Activated CD8-positive, alpha-beta T cell treated with anti-CD3 and anti-CD28 coated beads, Interleukin-2, amount 10 ng/mL, durations not matched to agents 7 days and 5 days (primary cell): ENCODE measurements around the gene CDC20B. TPM values are rescaled to one million over a fixed set of nuclear protein-coding genes. Genes with fewer than 3 reads are reported as not detected.

Source experiments
- ATAC-seq: fragments of 150-1000 bp; cut with Tn5 transposase; one replicate; pipeline ENCODE4 v1.10.0; 2021; ENCODE audit warnings: moderate library complexity
- CTCF ChIA-PET: fragments of 350-600 bp; sonication (Branson Sonifier 250); formaldehyde crosslinking; loops from one replicate; lab custom pipeline; 2021; ENCODE audit warnings: antibody characterized with exemption; lab: Charles Lee
- POLR2A ChIA-PET: fragments of 350-600 bp; sonication (Branson Sonifier 250); formaldehyde crosslinking; loops from one replicate; lab custom pipeline; 2021; ENCODE audit warnings: antibody characterized with exemption; lab: Charles Lee
- DNase-seq: peaks from one replicate; pipeline ENCODE4 v3.0.0-alpha.2; 2020
- H3K27ac Mint-ChIP-seq: one replicate; pipeline ENCODE4 v1.8.0; 2021; ENCODE audit warnings: mild to moderate bottlenecking, mixed read lengths
- H3K27me3 Mint-ChIP-seq: one replicate; pipeline ENCODE4 v1.8.0; 2021; ENCODE audit warnings: low read depth, mixed read lengths
- H3K36me3 Mint-ChIP-seq: one replicate; pipeline ENCODE4 v1.8.0; 2021; ENCODE audit warnings: low read depth, mixed read lengths
- H3K4me1 Mint-ChIP-seq: one replicate; pipeline ENCODE4 v1.8.0; 2021; ENCODE audit warnings: low read depth, mixed read lengths
- H3K4me3 Mint-ChIP-seq: one replicate; pipeline ENCODE4 v1.8.0; 2021; ENCODE audit warnings: mild to moderate bottlenecking, mixed read lengths
- H3K9me3 Mint-ChIP-seq: one replicate; pipeline ENCODE4 v1.8.0; 2022; ENCODE audit warnings: mixed read lengths; ENCODE audit not compliant: insufficient read depth
- total RNA-seq, 2 experiments: library from RNA; stranded (reverse); gene quantifications; one replicate each; pipeline ENCODE4 v1.2.3, GENCODE V29; 2021

CDC20B gene
- under 1 TPM; 0.13 to 0.16 TPM for total RNA-seq

- POLR2A ChIA-PET = no interaction called here
Measured at GRCh38 chr5:55172937-55173686, at the start of gene CDC20B. Gene CDC20B, minus strand, starts transcription at chr5:55173177. Its CDS starts 177 bp downstream, at chr5:55173000.

GRCh38 chr5:55222092-55222984 lies 49.4 kb upstream of the CDC20B start:
- peaks cover 30% of the 10 kb centered on the region for H3K4me1 Mint-ChIP-seq
- no peaks in the 10 kb centered on the region for H3K9me3 Mint-ChIP-seq
- CTCF ChIA-PET = interaction anchor here (1.4 kb wide), 2 partner anchors 9 to 10 kb away, joined by 3 to 5 read pairs; no protein-coding TSS in a partner anchor
- POLR2A ChIA-PET = no interaction called here
- H3K36me3 Mint-ChIP-seq = peaks cover 2% of the 10 kb centered on the region
- H3K27ac Mint-ChIP-seq = no peak overlapping the region
- DNase-seq (peak; percentile 20), ATAC-seq (no peak)
- H3K4me3 Mint-ChIP-seq = peak overlapping the region; percentile 23
- peaks cover 75% of the 10 kb centered on the region for H3K27me3 Mint-ChIP-seq

More at GRCh38 chr5:55172937-55173686, at the start of gene CDC20B:
- CTCF ChIA-PET = interaction anchor here (0.6 to 4.9 kb wide), 15 partner anchors 13 to 519 kb away, joined by 3 to 35 read pairs (median 4); partner anchors contain the start of genes DHX29, GPX8 and MTREX
- H3K4me3 Mint-ChIP-seq = peak within 1 kb of the TSS; percentile 83
- DNase-seq (peak; percentile 76), ATAC-seq (peak; percentile 89)
- no peaks in the 10 kb centered on the region for H3K36me3 Mint-ChIP-seq
- peaks cover 40% of the 10 kb centered on the region for H3K4me1 Mint-ChIP-seq
- H3K27ac Mint-ChIP-seq = peak within 1 kb of the TSS; percentile 58
- H3K27me3 Mint-ChIP-seq = peaks cover 54% of the 10 kb centered on the region
- no peaks in the 10 kb centered on the region for H3K9me3 Mint-ChIP-seq

GRCh38 chr5:55220433-55221185 lies 47.6 kb upstream of the CDC20B start:
- H3K4me1 Mint-ChIP-seq = peaks cover 24% of the 10 kb centered on the region
- no peaks in the 10 kb centered on the region for H3K9me3 Mint-ChIP-seq
- CTCF ChIA-PET = interaction anchor here (0.7 kb wide), 2 partner anchors 33 to 61 kb away, joined by 3 read pairs; partner anchors contain the start of gene GPX8
- POLR2A ChIA-PET = interaction anchor here (1.4 kb wide), 1 partner anchor 12 kb away, joined by 4 read pairs; no protein-coding TSS in a partner anchor
- no peak overlapping the region for H3K27ac Mint-ChIP-seq
- H3K4me3 Mint-ChIP-seq = peak overlapping the region; percentile 69
- peak; percentile 49 for ATAC-seq
- peaks cover 2% of the 10 kb centered on the region for H3K36me3 Mint-ChIP-seq
- peak; percentile 27 for DNase-seq
- peaks cover 66% of the 10 kb centered on the region for H3K27me3 Mint-ChIP-seq

GRCh38 chr5:55219770-55220169 lies 46.8 kb upstream of the CDC20B start:
- peaks cover 2% of the 10 kb centered on the region for H3K36me3 Mint-ChIP-seq
- no peak overlapping the region for H3K27ac Mint-ChIP-seq
- H3K4me1 Mint-ChIP-seq = peaks cover 24% of the 10 kb centered on the region
- DNase-seq (no peak), ATAC-seq (no peak)
- CTCF ChIA-PET = interaction anchor here (0.7 kb wide), 1 partner anchor 32 kb away, joined by 3 read pairs; no protein-coding TSS in a partner anchor
- H3K9me3 Mint-ChIP-seq = no peaks in the 10 kb centered on the region
- H3K4me3 Mint-ChIP-seq = peak overlapping the region; percentile 69
- POLR2A ChIA-PET = no interaction called here
- H3K27me3 Mint-ChIP-seq = peaks cover 60% of the 10 kb centered on the region

- H3K4me3 Mint-ChIP-seq = no peak overlapping the region
- CTCF ChIA-PET = interaction anchor here (0.9 kb wide), 1 partner anchor 47 kb away, joined by 5 read pairs; no protein-coding TSS in a partner anchor
- no peaks in the 10 kb centered on the region for H3K9me3 Mint-ChIP-seq
- ATAC-seq = no peak
- peaks cover 2% of the 10 kb centered on the region for H3K36me3 Mint-ChIP-seq
- POLR2A ChIA-PET = no interaction called here
- DNase-seq = no peak
- H3K27ac Mint-ChIP-seq = no peak overlapping the region
- peaks cover 24% of the 10 kb centered on the region for H3K4me1 Mint-ChIP-seq
- H3K27me3 Mint-ChIP-seq = peaks cover 57% of the 10 kb centered on the region
Measured at GRCh38 chr5:55218967-55219366, 46.0 kb upstream of the CDC20B start.

GRCh38 chr5:55211184-55211874 lies 38.4 kb upstream of the CDC20B start:
- ATAC-seq (no peak), DNase-seq (no peak)
- H3K36me3 Mint-ChIP-seq = no peaks in the 10 kb centered on the region
- no peak overlapping the region for H3K4me3 Mint-ChIP-seq
- ChIA-PET CTCF (interaction anchor here (0.9 kb wide), 1 partner anchor 39 kb away, joined by 3 read pairs; no protein-coding TSS in a partner anchor), POLR2A (no interaction called here)
- H3K27ac Mint-ChIP-seq = no peak overlapping the region
- no peaks in the 10 kb centered on the region for H3K4me1 Mint-ChIP-seq
- no peaks in the 10 kb centered on the region for H3K9me3 Mint-ChIP-seq
- peaks cover 26% of the 10 kb centered on the region for H3K27me3 Mint-ChIP-seq

- no peak for ATAC-seq
- H3K36me3 Mint-ChIP-seq = no peaks in the 10 kb centered on the region
- no peak overlapping the region for H3K4me3 Mint-ChIP-seq
Measured at GRCh38 chr5:55205001-55205400, 32.0 kb upstream of the CDC20B start.

GRCh38 chr5:55191165-55191564 lies 18.2 kb upstream of the CDC20B start:
- H3K4me3 Mint-ChIP-seq = no peak overlapping the region
- H3K4me1 Mint-ChIP-seq = no peaks in the 10 kb centered on the region
- no peak overlapping the region for H3K27ac Mint-ChIP-seq
- H3K36me3 Mint-ChIP-seq = no peaks in the 10 kb centered on the region
- H3K27me3 Mint-ChIP-seq = peaks cover 45% of the 10 kb centered on the region
- CTCF ChIA-PET = no interaction called here
- POLR2A ChIA-PET = no interaction called here
- H3K9me3 Mint-ChIP-seq = no peaks in the 10 kb centered on the region
- DNase-seq = no peak
- ATAC-seq = no peak

More at GRCh38 chr5:55205001-55205400, 32.0 kb upstream of the CDC20B start:
- ChIA-PET POLR2A (no interaction called here), CTCF (no interaction called here)
- Mint-ChIP-seq H3K27me3 (peaks cover 35% of the 10 kb centered on the region), H3K4me1 (no peaks in the 10 kb centered on the region), H3K9me3 (no peaks in the 10 kb centered on the region), H3K27ac (no peak overlapping the region)
- no peak for DNase-seq

- ChIA-PET POLR2A (no interaction called here), CTCF (interaction anchor here (1.1 to 2.5 kb wide), 3 partner anchors 10 to 17 kb away, joined by 4 to 8 read pairs (median 6); no protein-coding TSS in a partner anchor)
- Mint-ChIP-seq H3K9me3 (no peaks in the 10 kb centered on the region), H3K27ac (no peak overlapping the region), H3K4me3 (no peak overlapping the region), H3K4me1 (no peaks in the 10 kb centered on the region), H3K36me3 (no peaks in the 10 kb centered on the region), H3K27me3 (peaks cover 53% of the 10 kb centered on the region)
- DNase-seq (no peak), ATAC-seq (no peak)
Measured at GRCh38 chr5:55188656-55189540, 15.9 kb upstream of the CDC20B start.

- H3K27ac Mint-ChIP-seq = no peak overlapping the region
- no peaks in the 10 kb centered on the region for H3K4me1 Mint-ChIP-seq
- H3K9me3 Mint-ChIP-seq = no peaks in the 10 kb centered on the region
- H3K4me3 Mint-ChIP-seq = no peak overlapping the region
- no peak for ATAC-seq
- ChIA-PET CTCF (interaction anchor here (0.6 to 2.5 kb wide), 6 partner anchors 8 to 33 kb away, joined by 3 to 8 read pairs (median 4); no protein-coding TSS in a partner anchor), POLR2A (interaction anchor here (1.1 kb wide), 1 partner anchor 50 kb away, joined by 3 read pairs; no protein-coding TSS in a partner anchor)
- H3K27me3 Mint-ChIP-seq = peaks cover 51% of the 10 kb centered on the region
- no peaks in the 10 kb centered on the region for H3K36me3 Mint-ChIP-seq
- no peak for DNase-seq
Measured at GRCh38 chr5:55187370-55187769, 14.4 kb upstream of the CDC20B start.
